Activated T-helper 17 cell treated with anti-CD3 and anti-CD28 coated beads, Interleukin-2, amount 50 U/mL, for 72 hours (primary cell): Measurements from ENCODE around the gene COL24A1. TPM values are rescaled to one million over a fixed set of nuclear protein-coding genes. Genes with fewer than 3 reads are reported as not detected.
"Not testable (repeated sequence)": the region's sequence is repeated elsewhere in the genome, so short reads cannot be mapped to it uniquely, and the experiment has no call there.

Experiments
- ATAC-seq: fragments of 150-1000 bp; cut with Tn5 transposase; replicated peaks from 2 replicates; pipeline ENCODE4 v1.10.0; 2021; ENCODE audit warnings: mild to moderate bottlenecking, moderate library complexity
- H3K27ac Mint-ChIP-seq: one replicate; pipeline ENCODE4 v1.8.0; 2022; ENCODE audit warnings: mixed read lengths
- H3K27me3 Mint-ChIP-seq: one replicate; pipeline ENCODE4 v1.8.0; 2022; ENCODE audit warnings: mixed read lengths
- H3K36me3 Mint-ChIP-seq: one replicate; pipeline ENCODE4 v1.8.0; 2022; ENCODE audit warnings: low read depth, mild to moderate bottlenecking, mixed read lengths
- H3K4me1 Mint-ChIP-seq: one replicate; pipeline ENCODE4 v1.8.0; 2022; ENCODE audit warnings: mixed read lengths
- H3K4me3 Mint-ChIP-seq: one replicate; pipeline ENCODE4 v1.8.0; 2022; ENCODE audit warnings: mild to moderate bottlenecking, mixed read lengths
- H3K9me3 Mint-ChIP-seq: one replicate; pipeline ENCODE4 v1.8.0; 2022; ENCODE audit warnings: mixed read lengths
- total RNA-seq, 2 donors: library from RNA; stranded (reverse); gene quantifications; one replicate each; pipeline ENCODE4 v1.2.3, GENCODE V29; 2022

The COL24A1 gene
- total RNA-seq, 2 donors from 2014 or later = not detected

DNA sequence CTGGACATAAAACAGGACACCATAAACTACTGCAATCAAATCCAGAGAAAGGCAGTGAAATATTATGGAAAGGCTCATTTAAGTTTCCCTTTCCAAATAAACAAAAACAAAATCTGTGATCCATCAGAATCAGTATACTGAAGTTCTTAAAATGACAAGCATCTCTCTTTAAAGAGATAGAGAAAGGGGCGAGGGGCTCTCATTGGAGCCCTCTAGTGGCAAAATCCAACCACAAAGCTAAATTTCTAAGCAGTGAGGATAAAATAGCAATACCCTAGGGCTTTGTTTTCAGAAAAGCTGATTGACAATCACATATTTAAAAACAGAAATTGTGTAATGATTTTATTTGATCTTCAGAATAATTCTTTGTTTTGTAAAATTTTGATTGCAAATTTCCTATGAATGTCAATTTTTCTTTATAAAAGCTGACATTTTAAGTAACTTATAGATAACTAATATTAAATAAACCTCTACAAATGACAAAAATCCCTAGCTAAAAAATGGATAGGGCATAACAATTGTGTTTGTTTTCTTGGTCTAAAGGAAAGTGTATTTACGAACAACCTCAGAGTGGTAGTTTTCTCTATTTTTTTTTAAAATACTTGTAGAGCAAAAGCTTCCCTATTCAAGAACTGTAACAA lies 138.2 kb downstream of the COL24A1 start:
- no peaks in the 10 kb centered on the region for H3K27me3 Mint-ChIP-seq
- no peak overlapping the region for H3K27ac Mint-ChIP-seq
- ATAC-seq = no peak
- no peaks in the 10 kb centered on the region for H3K9me3 Mint-ChIP-seq
- H3K4me1 Mint-ChIP-seq = no peaks in the 10 kb centered on the region
- H3K36me3 Mint-ChIP-seq = no peaks in the 10 kb centered on the region
- H3K4me3 Mint-ChIP-seq = no peak overlapping the region

DNA sequence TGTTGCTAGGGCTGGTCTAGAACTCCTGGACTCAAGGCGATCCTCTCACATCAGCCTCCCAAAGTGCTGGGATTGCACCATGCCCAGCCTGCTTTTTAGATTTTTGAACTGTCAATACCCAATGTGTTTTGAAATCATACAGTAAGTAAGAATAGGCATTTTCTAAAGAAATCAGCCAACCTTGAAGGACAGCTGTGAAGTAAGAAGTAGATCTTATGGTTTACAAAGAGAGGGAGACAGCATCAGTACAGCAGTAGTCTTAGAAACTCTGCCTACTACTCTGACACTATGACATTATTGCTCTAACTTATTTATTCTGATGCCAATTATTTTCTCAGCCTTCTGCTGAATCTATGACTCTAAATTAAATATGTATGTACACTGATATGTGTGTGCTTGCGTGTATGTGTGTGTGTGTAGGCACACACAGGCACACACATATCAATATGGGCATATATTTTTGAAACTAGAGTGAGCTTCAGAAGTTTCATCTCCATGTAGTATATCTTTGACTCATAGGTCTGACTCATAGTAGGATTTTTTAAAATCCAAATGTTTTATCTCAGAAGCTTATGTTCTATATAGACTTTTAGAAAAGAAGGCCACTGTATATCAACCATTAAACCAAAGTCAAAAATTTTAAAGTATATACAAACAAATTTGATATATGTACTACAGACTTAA lies 140.4 kb downstream of the COL24A1 start:
- no peak overlapping the region for H3K27ac Mint-ChIP-seq
- no peaks in the 10 kb centered on the region for H3K27me3 Mint-ChIP-seq
- H3K4me1 Mint-ChIP-seq = no peaks in the 10 kb centered on the region
- H3K4me3 Mint-ChIP-seq = no peak overlapping the region
- peak; percentile 54 for ATAC-seq
- H3K36me3 Mint-ChIP-seq = no peaks in the 10 kb centered on the region
- H3K9me3 Mint-ChIP-seq = no peaks in the 10 kb centered on the region

DNA sequence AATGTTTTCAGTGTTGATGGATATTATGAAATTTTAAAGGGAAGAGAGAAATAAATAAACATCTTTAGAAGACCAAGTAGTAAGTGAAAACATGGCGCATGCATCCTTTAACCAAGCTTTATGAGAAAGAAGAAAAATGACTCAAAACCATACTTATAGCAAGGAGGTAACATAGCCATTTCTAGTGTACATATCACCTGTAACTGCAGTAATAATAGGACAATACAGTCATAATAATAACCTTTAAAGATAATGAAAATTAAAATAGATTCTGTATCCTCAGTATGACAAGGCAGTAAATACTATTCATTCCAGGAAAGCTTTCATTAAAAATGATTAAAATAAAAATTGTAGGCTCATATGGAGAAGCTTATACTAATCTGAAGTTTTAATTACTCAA lies 141.2 kb downstream of the COL24A1 start:
- Mint-ChIP-seq H3K27me3 (no peaks in the 10 kb centered on the region), H3K4me1 (no peaks in the 10 kb centered on the region), H3K4me3 (no peak overlapping the region), H3K36me3 (no peaks in the 10 kb centered on the region), H3K9me3 (no peaks in the 10 kb centered on the region), H3K27ac (no peak overlapping the region)
- ATAC-seq = no peak

DNA sequence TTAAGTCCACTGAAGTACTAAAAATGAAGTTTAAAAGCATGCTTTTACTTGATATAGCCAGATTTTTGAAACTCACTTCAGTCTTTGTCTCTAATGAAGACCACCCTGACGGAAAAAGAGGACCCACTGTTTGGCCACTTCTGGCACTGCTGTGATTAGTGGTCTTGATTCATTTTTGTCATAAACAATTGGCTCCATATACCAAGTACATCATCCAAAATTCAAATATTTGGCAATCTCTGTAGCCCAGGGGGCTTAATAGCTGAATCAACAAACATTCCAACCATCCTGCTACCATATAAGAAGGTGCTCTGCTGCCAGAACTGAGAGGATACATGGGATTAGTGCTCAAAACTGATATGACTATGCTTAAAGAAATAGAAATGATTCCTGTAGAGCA lies 156.0 kb downstream of the COL24A1 start:
- Mint-ChIP-seq H3K4me3 (no peak overlapping the region), H3K9me3 (peaks cover 13% of the 10 kb centered on the region)

DNA sequence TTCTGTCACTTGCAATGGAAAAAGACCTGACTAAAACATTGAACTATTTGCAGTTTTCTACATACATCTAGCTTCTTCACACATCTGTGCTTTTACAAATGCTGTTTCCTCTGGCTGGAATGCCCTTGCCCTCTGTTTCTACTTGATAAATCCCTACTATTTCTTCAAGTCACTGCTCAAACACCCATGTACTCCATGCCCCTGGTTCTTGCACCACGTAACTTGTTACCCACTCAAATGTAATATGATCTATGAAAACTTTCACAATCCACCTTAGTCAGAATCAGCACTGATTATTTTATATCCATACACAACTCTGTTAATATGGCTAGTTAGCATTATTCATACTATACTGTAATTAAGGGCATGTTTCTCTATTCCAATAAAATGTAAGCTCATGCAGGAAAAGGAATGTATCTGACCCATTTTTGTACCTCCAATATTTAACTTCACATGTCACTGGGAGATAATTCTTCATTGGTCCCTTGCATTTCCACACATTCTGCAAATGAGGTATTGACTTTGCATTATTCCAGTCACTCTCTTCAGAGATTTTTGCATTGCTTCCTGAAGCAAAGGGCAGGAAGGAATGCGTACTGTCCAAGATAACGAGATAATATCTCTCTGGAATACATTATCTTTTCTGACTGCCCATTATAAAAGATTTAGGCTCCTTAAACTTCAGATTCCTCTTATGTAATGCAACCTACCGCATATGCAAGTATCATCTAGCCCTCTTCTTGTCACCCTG lies 158.3 kb downstream of the COL24A1 start:
- Mint-ChIP-seq H3K27ac (no peak overlapping the region), H3K36me3 (no peaks in the 10 kb centered on the region), H3K4me1 (no peaks in the 10 kb centered on the region), H3K27me3 (peaks cover 3% of the 10 kb centered on the region), H3K4me3 (no peak overlapping the region), H3K9me3 (peaks cover 4% of the 10 kb centered on the region)
- ATAC-seq = no peak

More for the DNA sequence above, 156.0 kb downstream of the COL24A1 start:
- ATAC-seq = no peak
- Mint-ChIP-seq H3K4me1 (no peaks in the 10 kb centered on the region), H3K27me3 (peaks cover 3% of the 10 kb centered on the region), H3K27ac (no peak overlapping the region), H3K36me3 (no peaks in the 10 kb centered on the region)

DNA sequence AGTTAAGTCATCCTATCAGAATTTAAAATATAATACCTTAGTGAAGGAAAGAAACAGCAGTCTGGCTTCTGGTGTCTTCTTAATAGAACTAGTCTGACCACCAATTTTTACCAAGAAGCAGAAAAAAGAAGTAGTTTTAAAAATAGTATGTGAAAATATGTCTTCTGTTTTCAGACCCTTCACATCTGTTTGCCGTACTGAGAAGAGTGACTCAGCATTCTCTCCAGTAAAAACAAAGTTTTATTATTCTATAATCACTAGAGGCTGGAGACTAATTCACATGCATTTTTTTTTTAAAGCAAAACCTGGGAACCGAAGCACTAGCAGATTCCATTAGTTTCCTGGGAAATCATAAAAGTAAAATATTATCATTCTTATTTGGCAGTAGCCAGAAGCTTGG lies 163.8 kb downstream of the COL24A1 start:
- Mint-ChIP-seq H3K36me3 (no peaks in the 10 kb centered on the region), H3K4me3 (no peak overlapping the region), H3K4me1 (no peaks in the 10 kb centered on the region), H3K9me3 (no peaks in the 10 kb centered on the region), H3K27ac (no peak overlapping the region), H3K27me3 (peaks cover 7% of the 10 kb centered on the region)
- ATAC-seq = no peak

DNA sequence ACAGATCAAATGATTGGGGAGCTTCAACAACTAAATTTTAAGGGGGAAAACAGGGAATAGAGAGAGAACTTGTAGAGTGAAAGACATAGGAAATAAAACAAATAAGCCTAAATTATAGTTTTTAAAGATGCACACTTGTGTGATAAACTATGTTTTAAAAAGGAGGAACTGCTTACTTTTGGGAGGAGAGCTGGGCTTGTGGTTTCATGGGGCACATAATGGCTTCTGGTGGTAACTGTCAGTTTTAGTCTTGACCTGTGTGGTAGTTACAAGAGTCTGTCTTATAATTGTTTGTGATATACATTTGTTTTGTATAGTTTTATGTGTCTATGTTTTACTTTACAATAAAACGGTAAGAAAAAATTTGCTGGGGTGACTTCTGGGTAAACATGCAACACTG lies 165.3 kb downstream of the COL24A1 start:
- no peak for ATAC-seq
- Mint-ChIP-seq H3K4me1 (no peaks in the 10 kb centered on the region), H3K4me3 (no peak overlapping the region), H3K27ac (no peak overlapping the region), H3K36me3 (no peaks in the 10 kb centered on the region), H3K9me3 (no peaks in the 10 kb centered on the region), H3K27me3 (peaks cover 7% of the 10 kb centered on the region)

DNA sequence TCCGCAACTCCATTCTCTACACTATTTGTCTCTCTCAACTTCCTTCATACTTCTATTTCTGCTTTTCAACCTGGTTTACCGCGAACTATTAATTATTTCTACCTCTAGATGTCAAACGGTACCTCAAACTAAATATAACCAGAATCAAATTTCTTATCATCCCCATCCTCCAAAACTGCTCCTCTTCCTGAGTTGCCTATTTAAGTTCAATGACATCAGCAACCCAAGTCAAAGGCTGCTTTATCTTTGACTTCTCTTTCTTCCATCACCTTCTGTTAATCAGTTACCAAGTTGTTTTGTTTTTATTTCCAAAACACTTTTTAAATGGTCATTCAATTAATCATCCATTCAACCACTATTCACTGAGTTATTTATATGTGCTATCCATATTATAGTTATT lies 171.9 kb downstream of the COL24A1 start:
- H3K4me3 Mint-ChIP-seq = no peak overlapping the region
- ATAC-seq = no peak
- no peaks in the 10 kb centered on the region for H3K4me1 Mint-ChIP-seq
- no peaks in the 10 kb centered on the region for H3K36me3 Mint-ChIP-seq
- H3K27me3 Mint-ChIP-seq = peaks cover 6% of the 10 kb centered on the region
- no peak overlapping the region for H3K27ac Mint-ChIP-seq
- no peaks in the 10 kb centered on the region for H3K9me3 Mint-ChIP-seq

DNA sequence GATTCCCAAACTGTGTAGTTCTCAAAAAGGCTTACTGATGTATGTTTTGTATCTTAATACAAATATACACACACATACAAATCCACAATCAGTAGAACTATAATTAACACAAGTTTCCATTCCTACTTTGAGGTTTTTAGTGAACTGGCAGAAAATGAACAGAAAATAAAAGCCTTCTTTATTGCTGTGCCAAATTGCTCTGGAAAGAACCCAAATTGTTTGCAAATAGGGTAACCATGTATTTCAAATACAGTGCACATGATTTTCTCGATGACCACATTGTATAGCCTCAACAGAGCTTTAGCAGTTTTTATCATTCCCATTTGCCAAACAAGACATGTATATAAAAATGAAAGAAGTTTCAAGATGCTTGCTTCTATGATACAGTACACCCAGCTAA lies 173.3 kb downstream of the COL24A1 start:
- Mint-ChIP-seq H3K4me3 (no peak overlapping the region), H3K27me3 (no peaks in the 10 kb centered on the region), H3K9me3 (no peaks in the 10 kb centered on the region), H3K36me3 (no peaks in the 10 kb centered on the region), H3K4me1 (no peaks in the 10 kb centered on the region), H3K27ac (no peak overlapping the region)
- ATAC-seq = no peak

DNA sequence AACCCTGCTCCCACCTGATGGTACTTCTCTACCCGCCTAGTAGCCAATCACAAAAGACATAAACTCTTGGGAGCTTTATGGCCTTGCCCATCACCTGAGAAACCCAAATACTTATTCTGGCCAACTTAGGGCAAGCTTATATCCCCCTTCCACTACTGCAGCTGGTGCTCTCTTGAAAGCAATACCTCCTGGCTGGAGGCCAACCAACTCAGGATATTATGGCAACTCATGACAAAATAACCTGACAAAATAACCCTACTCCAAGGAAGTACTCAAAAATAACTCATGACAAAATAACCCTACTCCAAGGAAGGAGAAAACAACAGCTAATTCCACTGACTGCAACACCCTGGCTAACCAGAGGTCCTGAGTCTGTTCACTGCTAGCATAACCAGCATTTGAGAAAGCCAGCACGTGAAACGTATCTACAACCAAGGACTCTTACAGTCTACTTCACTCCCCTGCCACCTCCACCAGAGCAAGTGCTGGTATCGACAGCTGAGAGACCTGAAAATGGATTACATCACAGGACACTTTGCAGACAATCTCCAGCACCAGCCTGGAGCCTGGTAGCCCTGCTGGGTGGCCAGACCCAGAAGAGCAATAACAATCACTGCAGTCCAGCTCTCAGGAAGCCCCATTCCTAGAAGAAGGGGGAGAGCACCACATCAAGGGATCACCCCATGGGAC lies 179.9 kb downstream of the COL24A1 start:
- Mint-ChIP-seq H3K9me3 (peaks cover 8% of the 10 kb centered on the region), H3K36me3 (no peaks in the 10 kb centered on the region), H3K27me3 (no peaks in the 10 kb centered on the region), H3K27ac (no peak overlapping the region), H3K4me3 (no peak overlapping the region), H3K4me1 (no peaks in the 10 kb centered on the region)
- ATAC-seq = no peak

DNA sequence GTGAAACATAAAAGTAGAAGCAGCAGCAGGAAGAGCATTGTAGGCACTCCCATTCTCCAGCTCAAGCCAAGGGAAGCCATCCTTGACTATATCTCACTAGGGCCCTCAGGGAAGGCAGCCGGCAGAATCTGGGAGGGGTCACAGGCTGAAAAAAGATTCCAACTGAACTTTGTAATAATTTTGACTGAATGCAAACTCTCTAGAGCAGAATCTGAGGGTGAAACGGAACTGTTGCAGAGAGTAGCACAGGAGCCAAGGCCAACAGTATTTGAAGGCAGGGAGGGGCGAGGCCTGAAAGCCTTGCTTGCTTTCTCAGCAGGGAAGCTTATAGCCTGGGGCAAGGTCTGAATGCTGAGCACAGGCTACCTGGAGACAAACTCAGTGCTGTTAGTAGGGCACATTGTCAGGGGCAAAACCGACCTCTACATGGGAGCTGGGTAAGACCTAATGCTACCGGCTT lies 180.6 kb downstream of the COL24A1 start:
- Mint-ChIP-seq H3K36me3 (no peaks in the 10 kb centered on the region), H3K9me3 (peaks cover 8% of the 10 kb centered on the region), H3K27me3 (no peaks in the 10 kb centered on the region), H3K4me3 (no peak overlapping the region), H3K27ac (no peak overlapping the region), H3K4me1 (no peaks in the 10 kb centered on the region)
- no peak for ATAC-seq

DNA sequence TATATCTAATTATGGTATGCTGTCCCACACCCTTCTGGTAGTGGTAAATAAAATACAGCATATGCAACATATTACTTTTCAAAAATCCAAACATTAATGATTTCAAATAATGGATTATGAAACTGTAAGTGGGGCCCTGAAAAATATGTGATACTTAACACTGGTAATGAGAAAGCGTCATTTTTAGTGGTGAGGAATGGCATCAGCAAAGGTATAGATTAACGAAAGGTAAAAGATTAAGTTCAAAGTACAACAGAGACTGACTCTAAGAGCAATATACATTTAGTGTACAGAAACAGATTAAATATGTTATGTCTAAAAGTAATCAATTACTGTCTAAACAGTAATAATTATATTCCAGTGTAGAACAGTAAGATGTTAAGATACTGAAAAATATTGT lies 194.1 kb downstream of the COL24A1 start:
- Mint-ChIP-seq H3K36me3 (no peaks in the 10 kb centered on the region), H3K9me3 (no peaks in the 10 kb centered on the region), H3K27ac (no peak overlapping the region), H3K4me1 (no peaks in the 10 kb centered on the region), H3K4me3 (no peak overlapping the region), H3K27me3 (no peaks in the 10 kb centered on the region)
- no peak for ATAC-seq

DNA sequence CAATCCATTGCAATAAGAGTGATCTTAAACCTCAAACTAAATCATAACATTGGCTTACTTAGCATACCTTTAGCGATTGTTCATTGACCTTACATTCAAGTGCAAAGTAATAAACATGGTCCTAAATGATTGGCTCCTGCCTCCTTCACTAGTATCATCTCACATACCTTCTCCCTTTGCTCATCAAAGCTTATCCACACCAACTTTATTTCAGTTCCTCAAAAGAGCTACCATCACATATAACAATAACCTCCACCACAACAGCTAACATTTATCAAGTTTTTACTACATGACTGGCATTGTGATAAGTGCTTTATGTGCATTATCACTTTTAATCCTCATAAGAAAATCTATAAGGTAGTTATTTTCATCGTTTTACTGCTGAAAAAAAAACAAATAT lies 198.8 kb downstream of the COL24A1 start:
- Mint-ChIP-seq H3K36me3 (no peaks in the 10 kb centered on the region), H3K4me1 (no peaks in the 10 kb centered on the region), H3K27me3 (no peaks in the 10 kb centered on the region), H3K9me3 (peaks cover 4% of the 10 kb centered on the region), H3K4me3 (no peak overlapping the region), H3K27ac (no peak overlapping the region)
- no peak for ATAC-seq

DNA sequence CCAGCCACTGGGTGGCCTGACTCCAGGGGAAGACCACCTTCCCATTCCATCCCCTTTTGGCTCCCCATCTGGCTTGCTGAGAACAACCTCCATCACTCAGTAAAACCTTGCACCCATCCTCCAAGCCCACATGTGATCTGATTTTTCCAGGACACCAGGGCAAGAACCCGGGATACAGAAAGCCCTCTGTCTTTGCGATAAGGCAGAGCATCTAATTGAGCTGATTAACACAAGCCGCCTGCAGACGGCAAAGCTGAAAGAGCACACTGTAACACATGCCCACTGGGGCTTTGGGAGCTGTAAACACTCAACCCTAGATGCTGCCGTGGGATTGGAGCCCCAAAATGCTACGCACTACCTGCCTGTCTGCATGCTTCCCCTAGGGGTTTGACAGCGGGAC lies 201.4 kb downstream of the COL24A1 start:
- H3K36me3 Mint-ChIP-seq, H3K9me3 Mint-ChIP-seq, H3K27ac Mint-ChIP-seq, H3K4me1 Mint-ChIP-seq, ATAC-seq, H3K27me3 Mint-ChIP-seq, H3K4me3 Mint-ChIP-seq: not testable (repeated sequence)
